GM18502 (cell line): Measurements from ENCODE around the gene EXTL1.

Source experiments
- ATAC-seq: cut with Tn5 transposase; IDR thresholded peaks from one replicate; pipeline ENCODE4 v1.9.1; 2021; ENCODE audit warnings: mild to moderate bottlenecking; ENCODE audit not compliant: unreplicated experiment, poor library complexity

Gene EXTL1

GRCh38 chr1:25996966-25997827 is 24.4 kb upstream of the EXTL1 start:
- ATAC-seq, result no peak

GRCh38 chr1:25997828-25998761 is 23.5 kb upstream of the EXTL1 start, which contains the start of gene PAFAH2:
PAFAH2 (minus strand) TSS chr1:25998063; CDS start chr1:25990816, 7,247 bp downstream.
- ATAC-seq, result peak; percentile 96

GRCh38 chr1:25999041-25999800 is 22.4 kb upstream of the EXTL1 start:
- no peak for ATAC-seq

- ATAC-seq, result no peak
Observed at GRCh38 chr1:26003262-26003661, 18.3 kb upstream of the EXTL1 start.

GRCh38 chr1:26003756-26004155 is 17.8 kb upstream of the EXTL1 start:
- no peak for ATAC-seq

GRCh38 chr1:26005434-26006105 is 16.0 kb upstream of the EXTL1 start:
- no peak for ATAC-seq

GRCh38 chr1:26006710-26007109 is 14.9 kb upstream of the EXTL1 start:
- ATAC-seq, result no peak

- no peak for ATAC-seq
Observed at GRCh38 chr1:26009796-26010447, 11.7 kb upstream of the EXTL1 start.

- no peak for ATAC-seq
Observed at GRCh38 chr1:26010825-26011224, 10.8 kb upstream of the EXTL1 start.

GRCh38 chr1:26012864-26013263 is 8.7 kb upstream of the EXTL1 start:
- ATAC-seq, result no peak

- ATAC-seq, result no peak
Observed at GRCh38 chr1:26014179-26014578, 7.4 kb upstream of the EXTL1 start.

GRCh38 chr1:26015358-26015757 is 6.2 kb upstream of the EXTL1 start:
- ATAC-seq, result no peak

- ATAC-seq, result no peak
Observed at GRCh38 chr1:26016258-26016952, 5.2 kb upstream of the EXTL1 start.

- ATAC-seq, result no peak
Observed at GRCh38 chr1:26016953-26017545, 4.5 kb upstream of the EXTL1 start.

GRCh38 chr1:26017606-26018005 is 4.0 kb upstream of the EXTL1 start:
- no peak for ATAC-seq

- no peak for ATAC-seq
Observed at GRCh38 chr1:26019641-26020315, 1.8 kb upstream of the EXTL1 start.

GRCh38 chr1:26020330-26020768 is 1.2 kb upstream of the EXTL1 start:
- ATAC-seq, result no peak
